OCI-LY1 (cell line): ENCODE results near the gene SV2C.

Experiments
- H2AFZ ChIP-seq: fragments of 200-600 bp; sonication (generic), shearing (Covaris generic); 2 replicates; pipeline ENCODE4 v1.6.0; 2014; ENCODE audit warnings: antibody characterized with exemption, mild to moderate bottlenecking, low read length
- H3F3A ChIP-seq: fragments of 200-600 bp; sonication (generic), shearing (Covaris generic); 2 replicates; pipeline ENCODE4 v1.6.0; 2014; ENCODE audit warnings: mild to moderate bottlenecking, antibody characterized with exemption, low read length, moderate library complexity; ENCODE audit not compliant: insufficient read depth
- H3K27ac ChIP-seq: fragments of 200-600 bp; sonication (generic); 2 replicates; pipeline ENCODE4 v1.5.1; 2014; ENCODE audit warnings: low read length, mixed run types, mild to moderate bottlenecking, low read depth; ENCODE audit not compliant: poor library complexity, severe bottlenecking
- H3K27me3 ChIP-seq: fragments of 200-600 bp; sonication (generic); 2 replicates; pipeline ENCODE4 v1.6.0; 2014; ENCODE audit warnings: antibody characterized with exemption, mild to moderate bottlenecking, low read length, moderate library complexity; ENCODE audit not compliant: insufficient read depth
- H3K36me3 ChIP-seq: fragments of 200-600 bp; sonication (generic); 2 replicates; pipeline ENCODE4 v1.6.1; 2014; ENCODE audit warnings: mild to moderate bottlenecking, antibody characterized with exemption, low read length, moderate library complexity, mixed read lengths; ENCODE audit not compliant: insufficient read depth
- H3K4me1 ChIP-seq: fragments of 200-600 bp; sonication (generic); 2 replicates; pipeline ENCODE4 v1.5.1; 2014; ENCODE audit warnings: mild to moderate bottlenecking, low read length, moderate library complexity; ENCODE audit not compliant: insufficient read depth, severe bottlenecking
- H3K4me2 ChIP-seq: fragments of 200-600 bp; sonication (generic), shearing (Covaris generic); 2 replicates; pipeline ENCODE4 v1.6.1; 2014; ENCODE audit warnings: low read length
- H3K4me3 ChIP-seq: fragments of 200-600 bp; sonication (generic); 2 replicates; pipeline ENCODE4 v1.5.1; 2014; ENCODE audit warnings: low read length, low read depth, mild to moderate bottlenecking, mixed read lengths; ENCODE audit not compliant: poor library complexity, severe bottlenecking
- H3K79me2 ChIP-seq: fragments of 200-600 bp; shearing (Covaris generic); 2 replicates; pipeline ENCODE4 v1.6.1; 2016; ENCODE audit warnings: mixed run types, low read length, mixed read lengths; ENCODE audit not compliant: insufficient read depth
- H3K9ac ChIP-seq: fragments of 200-600 bp; sonication (generic), shearing (Covaris generic); 2 replicates; pipeline ENCODE4 v1.6.1; 2014; ENCODE audit warnings: mild to moderate bottlenecking, low read length, mixed read lengths
- H3K9me2 ChIP-seq: fragments of 200-600 bp; sonication (generic), shearing (Covaris generic); 2 replicates; pipeline ENCODE4 v1.6.1; 2014; ENCODE audit warnings: low read depth, mild to moderate bottlenecking, low read length, mixed read lengths
- H3K9me3 ChIP-seq: fragments of 200-600 bp; shearing (Covaris generic); 2 replicates; pipeline ENCODE4 v1.6.1; 2014; ENCODE audit warnings: low read length, mixed read lengths
- H4K20me1 ChIP-seq: fragments of 200-600 bp; sonication (generic), shearing (Covaris generic); 2 replicates; pipeline ENCODE4 v1.6.0; 2016; ENCODE audit warnings: mild to moderate bottlenecking, low read length; ENCODE audit not compliant: insufficient read depth
- CTCF ChIP-seq: fragments of 200-600 bp; sonication (generic), shearing (Covaris generic); IDR thresholded peaks from 2 replicates; pipeline ENCODE4 v1.5.1; 2017; ENCODE audit warnings: mild to moderate bottlenecking, antibody characterized with exemption, low read length, moderate library complexity, mixed read lengths
- EZH2 ChIP-seq: fragments of 200-600 bp; sonication (generic), shearing (Covaris generic); IDR thresholded peaks from 2 replicates; pipeline ENCODE4 v1.8.0; 2017; ENCODE audit warnings: borderline replicate concordance, mixed run types, mild to moderate bottlenecking, antibody characterized with exemption, low read length, moderate library complexity, mixed read lengths

The SV2C gene

GRCh38 chr5:76152700-76153099, 69.5 kb downstream of the SV2C start:
- no peak overlapping the region for H3K4me2 ChIP-seq

GRCh38 chr5:76153271-76153670, 70.1 kb downstream of the SV2C start:
- no peaks in the 10 kb centered on the region for H3K36me3 ChIP-seq
- no peaks in the 10 kb centered on the region for H3K9me2 ChIP-seq
- H3K79me2 ChIP-seq, result no peaks in the 10 kb centered on the region
- H2AFZ ChIP-seq, result no peak overlapping the region
- no peak overlapping the region for H3K4me3 ChIP-seq
- H3K4me2 ChIP-seq, result no peak overlapping the region
- H3K27me3 ChIP-seq, result no peaks in the 10 kb centered on the region
- H4K20me1 ChIP-seq, result no peaks in the 10 kb centered on the region
- no peaks in the 10 kb centered on the region for H3K9me3 ChIP-seq
- H3F3A ChIP-seq, result no peaks in the 10 kb centered on the region
- H3K4me1 ChIP-seq, result no peaks in the 10 kb centered on the region
- TF ChIP-seq EZH2 (no peak), CTCF (no peak)
- no peak overlapping the region for H3K9ac ChIP-seq
- no peak overlapping the region for H3K27ac ChIP-seq

More at GRCh38 chr5:76152700-76153099, 69.5 kb downstream of the SV2C start:
- Histone ChIP-seq H3K9me3 (no peaks in the 10 kb centered on the region), H3K4me3 (no peak overlapping the region), H3K36me3 (no peaks in the 10 kb centered on the region), H3K27ac (no peak overlapping the region), H3F3A (no peaks in the 10 kb centered on the region), H3K79me2 (no peaks in the 10 kb centered on the region), H4K20me1 (no peaks in the 10 kb centered on the region), H3K9ac (no peak overlapping the region), H2AFZ (no peak overlapping the region), H3K9me2 (no peaks in the 10 kb centered on the region), H3K4me1 (no peaks in the 10 kb centered on the region), H3K27me3 (no peaks in the 10 kb centered on the region)
- no peak for TF ChIP-seq CTCF
- no peak for TF ChIP-seq EZH2

- no peaks in the 10 kb centered on the region for H3F3A ChIP-seq
- no peaks in the 10 kb centered on the region for H3K9me3 ChIP-seq
- H3K4me1 ChIP-seq, result no peaks in the 10 kb centered on the region
- H3K36me3 ChIP-seq, result no peaks in the 10 kb centered on the region
- no peak overlapping the region for H3K27ac ChIP-seq
- TF ChIP-seq CTCF (no peak), EZH2 (no peak)
- H2AFZ ChIP-seq, result no peak overlapping the region
- H3K9ac ChIP-seq, result no peak overlapping the region
- no peaks in the 10 kb centered on the region for H4K20me1 ChIP-seq
- no peaks in the 10 kb centered on the region for H3K27me3 ChIP-seq
- H3K4me3 ChIP-seq, result no peak overlapping the region
- H3K9me2 ChIP-seq, result no peaks in the 10 kb centered on the region
- H3K4me2 ChIP-seq, result no peak overlapping the region
- H3K79me2 ChIP-seq, result no peaks in the 10 kb centered on the region
Measured at GRCh38 chr5:76154009-76154690, 71.0 kb downstream of the SV2C start.
